Measurements from ENCODE around the gene KCNQ5.
"Not testable (repeated sequence)": the region's sequence is repeated elsewhere in the genome, so short reads cannot be mapped to it uniquely, and the experiment has no call there.

GRCh38 chr6:73193302-73193701 is 571.4 kb downstream of the KCNQ5 start:
- not testable (repeated sequence) for TF ChIP-seq POLR2AphosphoS5 (IDR thresholded peaks at IDR 0.05; ENCODE audit: borderline replicate concordance, low read depth, low read length); EZH2 (IDR thresholded peaks at IDR 0.05); FOXP2 (optimal IDR thresholded peaks at IDR 0.05; ENCODE audit: control extremely low read depth, extremely low read length, insufficient read depth)
